C1 segment of cervical spinal cord (tissue), 14 donors: ENCODE data around the gene NUDT15.

Source experiments
- DNase-seq, 14 donors: peaks; one replicate each; lab custom pipeline; 2025; lab: John Stamatoyannopoulos, UW

The NUDT15 gene

DNA sequence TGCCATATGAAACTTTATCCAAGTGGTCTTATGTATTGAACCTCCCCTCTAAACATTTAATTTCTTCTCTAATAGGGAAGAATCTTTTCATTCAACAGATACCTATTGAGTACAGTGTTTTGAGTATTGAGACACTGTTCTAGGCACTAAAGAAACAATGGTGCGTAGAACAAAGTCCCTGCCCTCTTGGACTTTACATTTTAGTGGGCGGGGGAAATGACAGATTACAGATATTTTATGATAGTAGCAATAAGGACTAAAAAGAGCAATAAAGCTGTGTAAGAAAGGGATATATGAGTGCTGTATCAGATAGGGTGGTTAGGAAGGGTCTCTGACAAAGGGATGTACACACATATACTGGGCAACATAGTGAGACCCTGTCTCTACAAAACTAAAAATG, 5.4 kb downstream of the NUDT15 start:
- no peak for DNase-seq

DNA sequence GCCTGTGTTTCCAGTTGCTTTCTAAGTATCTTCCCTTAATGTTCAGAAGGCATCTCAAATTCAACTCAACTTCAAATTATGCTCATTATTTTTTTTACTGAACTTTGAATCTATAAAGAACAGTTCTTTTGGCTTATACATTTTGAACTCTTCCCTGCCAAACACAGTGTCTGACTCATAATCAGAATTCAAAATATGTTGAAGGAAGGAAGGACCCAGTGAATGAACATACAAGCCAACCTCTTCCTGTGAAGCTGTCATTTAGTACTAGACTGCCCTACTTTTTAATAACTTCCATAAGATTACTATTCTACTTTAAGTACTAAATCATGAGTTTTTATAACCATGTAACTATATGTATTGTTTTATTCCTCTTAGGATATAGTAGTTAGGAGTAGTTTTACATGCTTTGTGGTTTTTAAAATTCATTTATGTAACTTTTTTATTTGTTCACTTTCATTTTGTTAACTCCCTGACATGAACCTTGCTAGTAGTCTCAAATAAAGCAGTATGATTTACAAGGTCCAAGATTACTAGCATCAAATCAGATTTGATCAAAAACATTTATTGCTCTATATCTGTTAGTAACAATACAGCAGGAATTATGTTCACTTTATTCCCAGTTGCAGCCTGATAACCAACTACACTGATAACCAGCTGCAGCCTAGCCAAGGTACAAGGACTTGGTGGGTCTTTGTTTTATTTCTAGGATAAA, 6.4 kb downstream of the NUDT15 start:
- no peak for DNase-seq

DNA sequence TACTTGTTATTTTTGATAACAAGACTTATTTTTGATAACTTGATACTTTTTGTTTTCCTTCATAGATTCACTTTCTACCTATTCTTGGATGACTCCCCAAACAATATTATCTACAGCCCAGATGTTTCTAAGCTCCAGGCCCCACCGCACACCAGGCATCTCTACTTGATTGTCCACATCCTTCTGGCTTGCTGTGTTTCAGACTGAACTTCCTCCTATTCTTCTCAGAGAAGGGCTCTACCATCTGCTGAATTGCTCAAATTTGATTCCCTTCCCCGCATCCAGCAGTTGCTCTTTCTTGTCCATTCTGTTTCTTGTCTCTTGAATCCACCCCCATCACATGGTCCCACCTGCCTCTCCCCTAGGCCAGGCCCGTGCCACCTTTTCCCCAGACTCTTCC, 13.0 kb downstream of the NUDT15 start:
- no peak for DNase-seq

DNA sequence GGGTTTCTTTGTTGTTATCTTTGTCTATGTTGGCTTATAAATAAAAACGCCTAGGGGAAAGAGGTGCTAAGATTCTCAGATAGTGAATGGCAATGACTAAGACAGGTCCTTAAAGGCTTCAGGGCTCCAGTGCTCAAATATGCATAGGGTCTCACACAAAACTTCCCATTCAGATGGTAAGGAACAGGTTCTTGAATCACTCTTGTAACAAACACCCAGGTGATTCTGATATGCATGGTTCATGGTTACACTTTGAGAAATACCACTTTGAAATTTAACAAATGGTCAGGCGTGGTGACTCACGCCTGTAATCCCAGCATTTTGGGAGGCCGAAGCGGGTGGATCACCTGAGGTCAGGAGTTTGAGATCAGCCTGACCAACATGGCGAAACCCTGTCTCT, 17.1 kb downstream of the NUDT15 start:
- no peak for DNase-seq

DNA sequence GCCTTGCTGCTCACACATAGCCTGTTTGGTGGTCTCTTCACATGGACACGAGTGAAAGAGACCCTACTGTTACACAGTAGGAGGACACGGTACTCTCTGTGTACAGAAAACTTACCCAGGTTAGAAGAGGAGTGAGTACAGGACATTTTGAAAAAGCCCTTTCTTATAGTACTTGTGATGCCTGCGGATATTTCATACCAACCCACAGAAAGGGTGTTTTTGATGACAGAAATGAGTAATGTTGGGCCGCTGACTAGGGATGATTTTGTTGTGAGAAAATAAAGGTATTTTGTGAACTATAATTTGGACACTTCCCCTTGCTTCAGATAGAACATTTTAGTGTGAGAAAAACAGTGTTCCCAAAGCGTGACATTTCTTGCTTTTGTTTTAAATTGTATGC, 18.2 kb downstream of the NUDT15 start:
- no peak for DNase-seq

DNA sequence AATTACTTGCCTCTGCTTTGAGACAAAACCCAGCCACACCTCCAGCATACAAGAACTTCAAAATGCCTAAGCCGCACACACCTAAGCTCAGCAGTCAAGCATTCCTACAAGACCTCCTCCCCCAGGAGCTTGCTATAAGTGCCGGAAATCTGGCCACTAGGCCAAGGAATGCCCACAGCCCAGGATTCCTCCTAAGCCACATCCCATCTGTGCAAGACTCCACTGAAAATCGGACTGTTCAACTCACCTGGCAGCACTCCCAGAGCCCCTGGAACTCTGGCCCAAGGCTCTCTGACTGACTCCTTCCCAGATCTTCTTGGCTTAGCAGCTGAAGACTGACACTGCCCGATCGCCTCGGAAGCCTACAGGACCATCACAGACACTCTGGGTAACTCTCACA, 21.0 kb downstream of the NUDT15 start:
- DNase-seq: peak in 3 of 14 donors; percentile 2 to 66 (median 4)

DNA sequence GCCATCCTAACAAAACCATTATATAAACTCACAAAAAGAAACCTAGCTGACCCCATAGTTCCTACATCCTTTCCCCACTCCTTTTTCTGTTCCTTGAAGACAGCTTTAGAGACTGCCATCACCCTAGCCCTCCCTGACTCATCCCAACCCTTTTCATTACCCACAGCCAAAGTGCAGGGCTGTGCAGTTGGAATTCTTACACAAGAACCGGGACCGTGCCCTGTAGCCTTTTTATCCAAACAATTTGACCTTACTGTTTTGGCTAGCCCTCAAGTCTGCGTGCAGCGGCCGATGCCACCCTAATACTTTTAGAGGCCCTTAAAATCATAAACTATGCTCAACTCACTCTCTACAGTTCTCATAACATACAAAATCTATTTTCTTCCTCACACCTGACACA, 22.4 kb downstream of the NUDT15 start:
- DNase-seq: peak in 1 of 14 donors; percentile 3

DNA sequence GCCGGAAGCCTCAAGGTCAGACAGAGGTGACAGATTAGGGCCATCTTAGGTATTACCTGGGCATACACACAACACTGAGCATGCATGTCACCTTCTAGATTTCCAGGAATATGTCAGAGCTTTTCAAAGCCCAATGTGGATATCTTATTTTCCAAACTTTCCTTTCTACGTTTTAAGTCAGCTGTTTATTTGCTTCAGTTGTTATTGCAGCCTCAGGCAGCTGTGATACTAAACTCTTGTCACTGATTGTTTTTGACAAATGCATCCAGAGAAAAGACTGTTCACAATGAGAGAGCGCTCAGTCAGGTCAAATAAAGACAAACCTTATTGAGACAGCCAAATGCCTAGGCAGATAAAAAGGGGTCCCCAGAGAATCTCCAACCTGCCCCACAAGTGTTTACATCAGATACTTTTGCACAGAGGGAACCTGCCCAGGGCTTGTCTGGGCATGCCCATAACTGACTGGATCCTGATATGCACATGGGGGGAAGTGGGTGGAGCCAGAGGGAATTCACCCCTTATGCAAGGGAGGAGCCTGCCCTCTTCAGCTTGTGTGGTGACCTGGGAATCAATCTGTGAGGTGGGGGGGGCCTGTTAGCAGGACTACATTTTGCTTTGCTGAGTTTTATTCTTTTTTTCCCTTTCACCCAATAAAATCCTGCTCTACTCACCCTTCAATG, 28.9 kb downstream of the NUDT15 start:
- no peak for DNase-seq

DNA sequence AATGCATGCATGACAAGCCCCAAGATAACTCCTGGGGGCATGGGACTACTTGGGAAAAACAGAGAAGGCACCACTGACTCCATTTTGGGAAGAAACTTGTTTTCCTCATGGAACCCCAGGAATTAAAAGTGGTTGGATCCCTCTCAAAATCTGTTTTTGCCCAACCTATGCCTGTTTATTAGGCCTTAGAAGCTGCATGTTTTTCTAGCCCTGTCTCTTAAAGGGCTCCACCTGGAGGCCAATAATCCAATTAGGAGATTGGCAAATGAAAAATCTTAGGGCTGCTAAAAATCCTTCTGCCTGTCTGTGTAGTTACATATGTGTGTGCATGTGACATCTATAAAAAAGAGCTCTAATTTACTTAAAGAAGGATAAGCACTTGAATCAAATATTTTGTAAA, 30.5 kb downstream of the NUDT15 start:
- no peak for DNase-seq

DNA sequence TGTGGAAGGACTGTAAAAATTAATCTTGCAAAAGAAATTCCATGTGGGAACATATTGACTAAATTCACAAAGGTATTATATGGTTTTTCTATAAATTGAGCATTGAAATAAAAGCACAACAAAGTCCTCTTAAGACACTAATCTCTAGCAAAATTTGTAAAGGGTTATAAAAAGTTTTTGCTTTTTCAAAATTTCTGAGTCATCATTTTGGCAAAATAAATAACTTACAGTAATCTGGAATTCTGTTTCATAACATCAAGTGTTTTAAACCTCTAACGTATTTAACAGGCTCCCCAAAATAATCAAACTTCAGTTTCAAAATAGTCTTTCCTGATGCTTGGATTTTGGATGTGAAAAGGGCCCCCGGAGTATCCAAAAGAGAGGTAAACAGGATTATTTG, 31.4 kb downstream of the NUDT15 start:
- no peak for DNase-seq

DNA sequence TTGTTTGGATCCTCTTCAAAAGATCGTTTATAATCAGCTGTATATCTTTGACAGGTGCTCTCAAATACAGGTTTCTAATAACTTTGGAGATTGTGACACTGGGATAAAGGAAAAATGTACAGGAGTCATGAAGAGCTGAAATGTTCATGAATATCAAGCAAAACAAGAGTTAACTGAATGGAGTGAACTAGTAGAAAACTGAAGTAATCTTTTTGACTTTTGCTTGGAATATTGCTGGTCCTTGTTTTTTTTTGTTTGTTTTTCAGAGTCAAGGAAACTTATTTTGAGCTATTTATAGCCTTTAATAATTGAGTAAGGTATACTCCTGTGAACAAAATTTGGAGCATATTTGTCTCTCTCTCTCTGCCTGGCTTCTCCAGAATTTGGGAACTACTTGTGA, 32.0 kb downstream of the NUDT15 start:
- DNase-seq: no peak

DNA sequence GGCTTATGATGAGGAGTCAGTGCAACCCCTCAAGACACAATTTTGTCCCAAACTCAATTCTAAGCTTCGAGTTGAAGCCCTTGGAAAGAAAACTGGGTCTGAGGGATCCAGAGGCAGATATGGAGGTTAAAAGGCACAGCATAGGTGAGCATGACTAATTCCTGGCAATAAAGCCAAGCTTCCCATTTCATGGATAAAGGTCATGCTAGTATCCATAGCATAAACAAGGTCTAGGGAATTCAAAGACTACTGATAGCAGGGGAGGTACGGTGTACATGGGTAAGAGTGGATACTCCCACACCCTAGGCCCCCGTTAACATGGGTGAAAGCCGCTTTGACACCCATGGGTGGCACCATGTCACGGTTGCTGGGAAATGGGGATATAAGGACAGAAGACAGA, 33.4 kb downstream of the NUDT15 start:
- no peak for DNase-seq

DNA sequence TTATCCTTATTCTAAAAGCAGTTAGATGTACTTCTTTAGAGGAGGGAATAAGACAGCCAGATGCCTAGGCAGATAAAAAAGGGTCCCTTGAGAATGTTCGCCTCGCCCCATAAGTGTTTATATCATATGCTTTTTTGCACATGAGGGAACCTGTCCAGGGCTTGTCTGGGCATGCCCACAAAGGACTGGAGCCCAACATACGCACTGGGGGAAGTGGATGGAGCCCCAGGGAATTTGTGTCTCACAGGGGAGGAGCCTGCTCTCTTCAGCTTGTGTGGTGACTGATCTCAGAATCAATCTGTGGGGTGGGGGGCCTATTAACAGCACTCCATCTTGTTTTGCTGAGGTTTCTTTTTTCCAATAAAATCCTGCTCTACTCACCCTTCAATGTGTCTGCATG, 34.8 kb downstream of the NUDT15 start:
- DNase-seq: no peak

DNA sequence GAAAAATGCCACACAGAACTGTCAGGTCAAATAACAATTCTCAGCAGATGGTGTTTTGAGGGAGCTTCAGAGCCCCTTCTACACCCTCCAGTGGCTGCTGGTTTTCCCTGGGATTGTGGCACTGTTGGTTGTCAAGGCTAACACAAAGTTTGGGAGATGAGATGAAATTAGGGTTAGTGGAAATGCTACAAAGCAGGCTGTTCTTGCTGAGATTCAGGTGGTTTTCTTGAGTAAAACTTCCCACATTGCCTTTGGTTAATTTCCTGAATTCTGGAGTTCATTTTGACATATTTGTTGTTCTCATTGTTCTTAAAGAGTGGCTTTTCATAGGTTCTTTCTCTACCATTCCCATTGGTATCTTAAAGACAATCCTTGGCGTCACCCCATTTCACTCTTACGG, 35.3 kb downstream of the NUDT15 start:
- DNase-seq: no peak

DNA sequence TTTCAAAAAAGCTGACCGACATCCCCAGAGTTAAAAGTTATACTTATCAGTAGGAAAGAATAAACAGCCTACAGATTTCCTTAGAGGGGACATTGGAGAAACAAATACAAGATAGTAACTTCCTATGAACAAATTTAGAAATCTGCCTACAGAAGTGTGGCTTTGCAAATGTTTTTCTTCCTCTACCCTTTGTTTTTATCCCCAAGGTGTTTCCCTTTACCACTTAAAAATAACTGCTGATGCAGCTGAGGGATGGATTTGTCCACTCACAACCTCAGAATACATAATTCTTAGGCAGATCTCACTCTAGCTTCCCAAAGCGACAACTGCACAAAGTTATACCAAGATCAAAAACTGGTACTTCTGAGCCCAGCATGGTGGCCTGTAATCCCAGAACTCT, 36.5 kb downstream of the NUDT15 start:
- no peak for DNase-seq

DNA sequence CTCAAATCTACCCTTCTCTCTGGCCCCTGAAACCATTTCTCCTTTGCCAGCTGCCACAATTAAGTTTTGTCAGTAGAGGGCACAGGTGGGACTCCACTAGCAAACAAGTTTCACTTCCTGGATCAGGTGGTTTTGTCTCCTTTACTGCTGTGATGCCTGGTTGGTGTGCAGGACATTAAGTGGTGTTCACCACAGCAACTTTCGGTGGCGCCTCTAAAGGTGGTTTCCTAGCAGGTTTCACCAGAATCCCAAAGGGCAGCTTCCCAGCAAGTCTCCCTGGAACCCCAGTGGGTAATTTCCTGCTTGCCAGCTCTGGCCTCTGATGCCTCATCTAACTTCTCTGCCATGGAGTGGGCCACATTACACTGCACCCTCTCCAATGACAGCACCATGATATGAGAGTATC, 40.7 kb downstream of the NUDT15 start:
- no peak for DNase-seq

DNA sequence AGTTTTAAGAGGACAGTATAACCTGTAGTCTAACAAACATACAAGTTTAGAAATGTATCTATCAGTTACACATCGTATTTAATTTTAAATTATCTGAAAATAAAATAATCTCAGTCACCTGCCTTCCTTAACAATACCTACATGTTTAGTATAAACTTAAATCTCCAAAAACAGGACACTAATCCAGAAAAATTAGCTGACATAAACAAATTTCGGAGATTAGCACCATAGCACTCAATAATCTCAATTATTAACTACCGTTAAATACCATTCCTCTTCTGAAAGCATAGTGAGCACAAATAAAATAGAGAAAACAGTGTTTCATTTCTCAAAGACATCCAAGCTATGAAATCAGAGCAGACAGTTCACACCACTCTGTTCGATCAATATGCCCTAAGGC, 44.2 kb downstream of the NUDT15 start:
- DNase-seq: no peak

DNA sequence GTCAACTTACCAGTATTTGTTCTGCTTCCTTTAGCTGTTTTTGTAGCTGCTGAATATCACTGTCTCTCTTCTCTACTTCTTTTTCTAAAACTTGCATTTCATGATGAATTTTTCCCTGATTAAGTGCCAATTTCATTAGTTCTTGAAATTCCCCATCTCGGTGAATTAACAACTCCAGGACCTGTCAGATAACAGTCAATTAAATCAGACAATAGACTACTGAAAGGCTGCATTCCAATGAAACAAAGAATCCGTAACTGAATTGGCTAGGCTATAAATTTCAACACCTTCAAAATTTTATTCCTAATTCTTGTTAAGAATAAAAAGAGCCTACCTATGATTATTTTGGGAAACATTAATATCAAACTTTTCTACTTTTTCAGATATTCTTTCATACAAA, 48.7 kb downstream of the NUDT15 start:
- DNase-seq: no peak

DNA sequence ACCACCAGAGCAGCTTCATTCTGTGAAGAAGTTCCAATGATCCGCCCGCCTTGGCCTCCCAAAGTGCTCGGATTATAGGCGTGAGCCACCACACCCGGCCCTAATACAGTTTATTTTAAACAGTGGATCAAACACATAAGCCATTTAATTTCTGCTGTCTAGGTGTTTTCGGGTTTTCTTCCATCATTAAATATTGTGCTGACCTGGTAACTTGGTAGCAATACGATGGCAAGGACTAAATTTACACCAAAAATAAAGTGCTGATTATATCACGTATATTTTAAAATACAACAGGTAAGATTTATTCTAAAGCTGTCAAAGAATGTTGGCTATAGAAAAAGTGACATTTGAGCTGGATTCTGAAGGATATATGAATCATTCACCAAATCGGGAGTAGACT, 56.1 kb downstream of the NUDT15 start:
- no peak for DNase-seq

DNA sequence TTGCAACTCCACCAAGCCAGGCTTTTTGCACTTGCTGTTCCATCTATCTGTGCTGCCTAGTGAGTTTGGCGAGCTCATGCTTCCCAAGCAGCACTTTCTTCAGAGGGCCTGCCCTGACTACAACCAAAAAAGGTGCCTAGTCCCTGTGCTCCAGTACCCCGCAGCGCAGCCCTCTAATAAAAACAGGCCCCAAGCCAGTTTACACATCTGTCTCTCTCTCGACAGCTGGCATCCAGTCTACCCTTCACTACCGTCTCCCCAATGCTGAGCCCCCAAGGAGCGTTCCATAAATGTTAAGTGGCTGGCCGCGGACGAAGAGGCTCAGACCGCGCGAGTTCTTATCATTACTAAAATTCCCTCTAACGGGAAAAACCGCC, 56.9 kb downstream of the NUDT15 start:
- peak in 4 of 14 donors; percentile 13 to 45 (median 29) for DNase-seq

DNA sequence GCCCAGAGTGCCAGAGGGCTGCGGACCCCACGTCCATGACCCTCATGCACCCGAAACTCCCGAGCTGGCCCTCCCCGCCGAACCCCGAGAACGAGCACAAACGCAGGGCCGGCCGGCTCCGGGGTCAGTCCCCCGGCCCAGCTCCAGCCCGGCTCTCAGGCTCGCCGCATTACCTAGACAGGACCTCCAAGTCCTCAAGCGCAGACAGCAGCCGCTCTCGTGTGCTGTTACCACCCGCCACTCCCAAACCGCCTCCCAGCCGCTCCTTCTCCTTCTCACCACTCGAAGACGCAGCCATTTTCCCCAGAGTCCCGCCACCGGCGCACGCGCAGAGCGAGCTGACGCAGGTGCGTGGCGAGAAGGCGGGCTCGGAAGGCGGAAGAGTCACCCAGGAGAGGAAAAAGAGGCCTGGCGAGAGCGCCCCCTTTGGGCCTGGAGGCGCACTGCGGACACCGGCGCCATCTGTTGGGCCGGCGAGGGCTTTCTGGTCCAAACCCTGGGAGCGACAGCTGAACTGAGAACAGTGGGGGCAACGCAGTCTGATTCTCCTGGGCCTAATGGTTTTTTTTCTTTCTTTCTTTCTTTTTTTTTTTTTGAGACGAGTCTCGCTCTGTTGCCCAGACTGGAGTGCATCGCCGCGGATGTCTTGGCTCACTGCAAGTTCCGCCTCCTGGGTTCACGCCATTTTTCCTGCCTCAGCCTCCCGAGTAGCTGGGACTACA, 57.4 kb downstream of the NUDT15 start, which contains the start of gene MED4:
Gene MED4, minus strand, starts transcription at position 324 of the 722 bp plus-strand sequence. Its CDS starts 26 bp downstream, at position 298.
- peak; percentile 67 to 97 (median 90) for DNase-seq

DNA sequence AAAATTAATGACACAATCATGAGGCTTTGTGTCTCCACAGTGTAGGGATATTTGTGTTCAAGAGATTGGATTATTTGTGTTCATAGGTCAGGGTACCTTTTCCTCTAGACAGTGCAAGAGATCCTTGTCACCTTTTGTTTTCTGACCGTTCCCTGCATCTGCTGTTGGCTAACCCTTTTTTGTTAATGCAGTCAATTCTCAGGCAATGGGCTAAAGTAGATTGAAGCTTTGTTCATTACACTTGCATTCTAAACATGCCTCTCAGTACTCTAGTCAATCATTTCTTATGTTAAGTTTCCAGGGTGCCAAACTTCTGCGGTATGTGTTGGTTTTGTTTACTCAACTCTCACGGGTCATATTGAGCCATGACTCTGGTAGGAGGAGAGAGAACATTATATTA, 59.1 kb downstream of the NUDT15 start:
- DNase-seq: no peak
